RPMI8226 (cell line): ENCODE results near the gene MRPS18B.

ENCODE experiments used
- DNase-seq: peaks from one replicate; pipeline ENCODE4 v3.0.0-alpha.2; 2015

MRPS18B gene

DNA sequence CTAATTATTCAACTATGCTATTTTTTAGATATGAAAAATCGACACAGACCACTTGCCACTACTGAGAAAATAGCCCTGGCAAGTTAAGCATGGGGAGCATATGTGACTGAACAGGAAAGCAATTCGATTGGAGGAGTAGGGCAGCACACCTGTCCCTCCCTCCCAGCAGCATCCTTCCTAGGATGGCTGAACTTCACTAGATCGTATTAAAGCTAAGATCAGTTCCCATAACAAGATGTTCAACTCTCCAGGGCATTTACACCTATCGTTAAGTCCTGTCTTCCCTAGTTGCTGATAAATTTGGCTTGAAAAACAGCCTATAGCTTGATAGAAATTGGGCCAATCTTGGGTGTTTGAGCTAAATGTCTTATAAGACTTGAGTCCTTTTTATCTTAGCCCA is 7.6 kb upstream of the MRPS18B start:
- no peak for DNase-seq

DNA sequence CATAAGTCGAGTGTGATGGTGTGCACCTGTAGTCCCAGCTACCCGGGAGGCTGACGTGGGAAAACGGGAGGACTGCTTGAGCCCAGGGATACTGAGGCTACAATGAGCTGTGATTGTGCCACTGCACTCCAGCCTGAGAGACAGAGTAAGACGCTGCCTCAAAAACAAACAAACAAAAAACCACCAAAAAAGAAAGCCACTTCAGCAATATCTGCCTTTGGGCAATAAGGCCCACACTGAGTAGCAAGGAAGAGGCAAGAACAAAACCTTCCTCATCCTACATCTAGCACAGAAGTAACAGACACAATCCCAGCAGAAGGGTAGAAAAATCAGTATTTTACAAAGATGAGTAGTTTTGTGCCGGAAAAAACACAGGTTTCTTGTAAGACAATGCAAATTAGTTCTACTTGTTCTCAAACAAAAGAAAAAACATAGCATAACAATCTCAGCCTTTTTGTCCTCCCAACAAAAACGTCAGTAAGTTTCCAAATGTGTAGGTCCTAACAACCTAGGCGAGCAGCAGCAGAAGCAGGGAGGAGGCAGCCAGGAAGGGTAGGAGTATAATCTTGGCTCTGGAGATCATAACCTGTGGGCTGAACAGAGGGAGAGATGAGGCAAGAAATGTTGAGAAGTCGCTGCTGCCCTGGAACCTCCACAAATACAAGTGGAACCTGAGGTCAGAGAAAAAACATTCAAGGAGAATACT is 6.3 kb upstream of the MRPS18B start:
- no peak for DNase-seq

DNA sequence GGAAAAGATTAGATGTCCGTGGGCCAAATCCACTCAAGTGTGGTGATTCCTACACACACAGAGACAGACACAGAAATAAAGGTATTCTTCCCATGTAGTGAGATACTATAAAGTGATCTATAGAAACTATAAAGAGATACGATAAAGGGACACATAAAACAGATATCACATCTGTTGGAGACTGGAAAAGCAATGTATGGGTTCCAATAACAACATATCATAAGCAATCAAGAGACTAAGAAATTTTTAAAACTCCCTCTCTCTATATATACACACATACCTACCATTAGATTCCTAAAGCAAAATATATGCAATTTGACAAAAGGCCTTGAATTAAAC is 5.8 kb upstream of the MRPS18B start:
- no peak for DNase-seq

DNA sequence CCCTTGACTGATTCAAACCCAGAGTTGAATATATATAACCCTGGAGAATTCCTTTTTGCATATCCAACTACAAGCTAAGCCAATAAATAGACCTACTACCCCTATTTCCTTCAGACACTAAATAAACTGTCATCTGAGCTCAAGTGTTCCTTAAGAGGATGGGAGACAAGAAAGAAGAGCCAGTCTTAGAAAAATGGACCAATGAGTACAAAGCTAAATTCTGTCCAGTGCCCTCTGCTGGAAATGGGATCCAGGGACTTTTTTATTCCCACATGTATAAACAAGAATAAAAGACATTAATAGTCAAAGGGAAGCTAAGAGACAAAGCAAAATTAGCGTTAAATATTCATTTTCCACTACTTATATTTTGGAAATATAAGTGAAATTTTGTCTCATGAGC is 5.4 kb upstream of the MRPS18B start:
- DNase-seq = no peak

DNA sequence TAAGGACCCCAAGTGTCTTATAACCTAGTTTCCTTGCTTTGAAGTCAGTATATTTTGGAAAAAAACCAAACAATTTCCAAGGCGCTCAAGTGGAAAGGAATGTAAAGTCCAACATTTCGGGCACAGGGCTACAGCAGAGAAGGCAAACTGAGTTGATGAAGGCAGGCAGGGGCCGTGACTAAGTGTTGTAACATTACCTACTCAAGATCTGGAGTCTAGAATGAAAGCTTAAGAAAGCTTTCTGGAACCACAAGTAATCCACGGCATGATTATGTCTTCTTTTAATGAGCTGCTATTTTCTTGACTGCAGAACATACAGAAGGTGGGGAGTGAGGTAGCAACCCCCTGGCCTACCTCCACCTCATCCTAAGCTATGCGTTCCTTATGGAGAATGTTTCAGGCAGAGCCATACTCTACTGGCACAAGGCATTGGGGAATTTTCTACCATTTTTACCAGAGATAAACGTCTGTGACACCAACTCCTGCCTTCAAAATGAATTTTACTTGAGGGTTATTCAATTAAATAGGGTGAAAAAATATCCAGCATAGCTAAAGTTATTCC is 4.9 kb upstream of the MRPS18B start:
- DNase-seq = no peak

DNA sequence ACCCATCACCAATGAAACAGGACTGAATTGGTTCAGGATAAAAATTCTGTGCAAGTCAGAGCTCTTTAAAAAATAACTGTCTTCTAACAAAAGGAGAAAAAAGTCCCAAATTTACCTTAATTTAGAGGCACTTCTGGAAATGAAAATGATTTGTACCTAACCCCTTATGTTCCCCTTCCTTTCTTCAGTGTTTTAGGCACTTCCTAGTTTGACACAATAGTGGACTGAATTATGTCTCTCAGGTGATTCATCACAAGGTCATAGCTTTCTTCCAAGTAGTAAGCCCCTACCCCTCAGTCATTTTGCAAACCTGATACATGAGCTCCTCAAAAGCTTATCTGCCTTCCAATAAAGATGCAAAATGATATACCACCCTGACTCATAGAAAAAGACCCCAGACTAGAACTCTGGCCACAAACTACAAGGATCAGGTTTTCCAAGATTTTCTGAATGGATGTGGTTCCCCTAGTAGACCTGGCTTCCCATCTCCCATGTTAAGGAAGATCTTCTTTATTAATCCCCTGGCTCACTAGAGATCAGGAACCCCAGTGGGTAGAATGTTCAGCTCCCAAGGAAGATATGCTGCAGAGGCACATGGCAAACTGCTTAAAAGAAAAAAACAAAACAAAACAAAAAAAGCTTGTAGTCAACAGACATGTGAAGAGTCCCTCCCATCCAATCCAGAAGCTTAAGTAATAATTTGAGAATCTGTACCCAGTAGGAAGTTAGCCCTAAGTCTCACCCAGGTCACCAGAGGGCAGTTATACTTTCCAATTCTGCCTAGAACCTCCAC is 4.2 kb upstream of the MRPS18B start:
- DNase-seq = no peak

DNA sequence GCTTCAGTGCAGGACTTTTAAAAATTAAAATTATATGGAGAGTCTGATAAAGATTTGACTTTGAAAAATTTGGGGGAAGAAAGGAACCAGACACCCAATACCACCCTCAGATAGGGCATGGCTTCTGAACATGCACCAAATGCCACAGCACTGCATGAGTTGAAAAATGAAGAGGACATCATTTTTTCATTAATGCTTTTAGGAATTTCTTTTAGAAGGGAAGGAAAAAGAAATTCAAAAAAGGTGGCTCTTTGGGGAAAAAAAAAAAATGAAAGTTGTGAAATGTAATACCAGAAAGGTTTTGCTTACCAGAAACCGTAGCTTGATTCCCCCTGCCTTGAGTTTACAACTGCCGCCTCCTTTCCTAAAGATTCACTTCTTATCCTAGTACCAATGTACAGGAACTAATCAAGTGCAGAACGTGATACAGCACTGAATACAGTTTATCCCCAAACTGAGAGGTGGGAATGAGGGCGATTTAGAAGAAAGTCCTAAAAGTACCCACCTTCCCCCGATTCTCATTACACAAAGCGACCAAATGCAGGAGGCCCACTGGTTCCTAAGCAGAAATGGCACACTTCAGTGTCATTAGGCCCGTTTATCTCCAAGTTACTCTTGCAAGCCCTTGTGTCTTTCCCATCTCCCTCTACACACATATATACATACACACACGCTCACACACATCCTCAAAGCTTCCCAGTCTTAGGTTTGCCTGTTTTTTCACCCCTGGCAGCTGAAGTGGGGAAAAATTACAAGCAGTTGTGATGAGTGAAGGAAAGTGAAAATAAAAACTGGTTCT is 3.4 kb upstream of the MRPS18B start:
- no peak for DNase-seq

DNA sequence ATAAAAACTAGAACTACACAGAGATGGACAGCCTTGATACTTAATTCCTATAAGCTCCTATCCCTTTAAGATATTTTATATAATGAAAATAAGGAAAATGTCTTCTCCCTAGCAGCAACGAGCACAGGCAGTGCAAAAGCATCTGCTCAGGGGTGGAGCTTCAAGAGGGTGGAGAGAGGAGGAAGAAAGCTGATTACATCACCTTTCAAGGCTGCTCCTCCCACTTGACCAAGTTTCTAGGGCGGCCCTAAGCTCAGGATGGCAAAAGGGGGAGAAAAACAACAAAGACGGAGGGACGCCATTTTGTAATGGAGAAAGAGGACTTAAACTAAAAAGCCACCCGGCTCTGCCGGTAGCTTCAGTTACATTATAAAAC is 2.8 kb upstream of the MRPS18B start:
- DNase-seq = peak; percentile 98

DNA sequence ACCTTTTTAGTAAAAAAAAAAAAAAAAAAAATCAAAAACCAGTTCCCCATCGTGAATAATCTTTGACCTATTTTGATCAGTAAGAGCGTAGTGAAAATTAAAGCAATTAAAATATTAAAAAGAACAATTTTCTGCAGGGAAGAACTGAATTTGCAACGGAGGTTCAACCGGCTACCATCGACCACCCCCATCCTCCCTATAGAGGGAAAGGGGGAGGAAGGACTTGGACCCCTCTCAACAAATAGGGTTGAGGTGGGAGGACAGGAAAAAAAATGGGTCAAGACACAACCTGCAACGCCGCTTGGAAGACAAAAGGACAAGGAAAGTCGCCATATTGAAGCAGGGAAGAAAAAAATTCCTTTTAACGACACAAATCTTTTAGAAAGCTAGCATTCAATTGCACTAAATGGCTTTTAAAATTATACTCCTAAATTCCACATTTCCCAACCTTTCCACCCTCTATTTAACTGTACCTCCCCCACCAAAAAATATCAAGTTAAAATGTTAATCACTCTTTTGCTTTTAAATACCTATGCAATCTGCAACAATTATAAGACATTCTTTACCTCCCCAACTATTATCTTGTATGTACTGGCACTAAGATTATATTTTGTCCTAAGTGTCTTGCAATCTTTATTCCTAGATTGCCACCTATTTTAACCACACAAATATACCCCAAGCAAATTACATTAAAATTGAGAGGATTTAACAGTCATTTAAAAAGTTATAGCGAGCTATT is 2.3 kb upstream of the MRPS18B start:
- DNase-seq = peak; percentile 60

DNA sequence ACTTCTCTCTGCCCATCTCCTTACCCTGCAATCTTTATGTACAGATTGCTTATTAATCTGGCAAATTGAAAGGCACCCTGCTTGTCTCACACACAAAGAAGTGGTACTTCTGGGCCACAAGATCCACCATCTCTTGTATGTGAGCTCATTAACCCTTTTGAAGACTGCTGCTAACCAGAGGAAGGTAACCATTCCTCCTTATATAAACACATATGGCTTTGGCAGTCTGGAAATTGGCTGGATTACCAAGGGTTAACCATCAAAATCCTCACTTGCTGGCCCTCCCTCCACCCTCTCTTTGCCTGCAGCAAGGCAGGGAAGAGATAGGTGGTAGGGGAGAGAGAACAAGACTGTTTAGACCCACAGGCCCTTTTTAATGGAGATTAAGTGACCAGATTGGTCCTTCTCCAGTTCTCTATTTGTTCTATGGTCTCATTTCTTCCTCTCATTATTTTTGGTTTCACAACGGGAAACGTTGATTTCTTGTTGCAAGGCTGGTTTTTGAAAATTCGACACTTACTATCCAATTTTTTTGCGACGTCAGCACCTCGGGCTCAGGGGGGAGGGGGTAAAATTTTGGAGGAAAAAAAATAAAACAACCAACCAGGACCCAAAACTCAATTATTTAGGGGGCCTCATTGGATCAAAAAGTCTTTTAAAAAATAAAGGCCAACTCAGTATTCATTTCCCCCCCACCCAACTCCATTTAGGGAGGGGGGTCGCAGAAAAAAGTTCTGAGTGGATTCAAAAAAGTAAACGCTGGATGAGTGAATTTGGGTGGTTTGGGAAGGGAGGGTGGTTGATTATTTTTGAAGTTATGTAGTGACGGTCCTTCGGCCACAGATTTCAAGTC is 1.5 kb upstream of the MRPS18B start:
- DNase-seq = peak; percentile 47

DNA sequence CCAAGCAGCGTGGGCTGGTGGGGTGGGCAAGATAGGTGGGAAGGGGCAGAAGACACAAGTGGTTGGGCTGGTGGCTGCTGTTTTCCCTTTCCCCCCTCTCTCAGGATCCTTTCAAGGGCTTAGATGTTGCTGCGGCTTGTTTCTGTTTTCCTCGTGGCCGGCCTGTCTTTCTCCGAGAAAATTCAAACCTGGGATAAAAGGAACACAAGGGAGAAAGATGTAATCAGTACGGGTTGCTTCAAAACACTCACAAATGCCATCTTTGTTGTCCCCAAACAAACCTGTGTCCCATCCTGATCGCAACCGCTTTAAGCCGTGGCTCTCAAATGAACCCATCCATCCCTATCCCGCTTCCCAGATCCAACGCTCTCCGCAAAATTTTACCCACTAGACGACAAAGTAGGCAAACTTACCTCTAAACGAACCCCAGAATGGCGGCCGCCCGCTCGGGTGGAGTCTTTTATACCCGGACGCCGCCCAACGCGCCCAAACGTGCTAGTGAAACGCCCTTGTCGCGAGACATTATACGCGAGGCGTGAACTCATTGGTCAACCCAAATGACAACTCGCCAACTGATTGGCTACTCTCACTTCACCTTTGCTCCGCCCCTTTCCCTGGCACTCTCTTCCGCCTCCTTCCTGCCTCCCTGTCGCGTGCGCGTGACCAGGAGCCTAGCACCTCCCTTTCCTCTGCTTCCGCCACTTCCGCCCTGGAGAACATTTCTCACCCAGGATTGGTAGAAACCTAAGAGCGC is 652 bp upstream of the MRPS18B start, which contains the start of gene PPP1R10:
Gene PPP1R10, minus strand, starts transcription at position 433 of the 754 bp plus-strand sequence. CDS start 7,299 bp downstream, outside the sequence.
- DNase-seq = peak; percentile 100

DNA sequence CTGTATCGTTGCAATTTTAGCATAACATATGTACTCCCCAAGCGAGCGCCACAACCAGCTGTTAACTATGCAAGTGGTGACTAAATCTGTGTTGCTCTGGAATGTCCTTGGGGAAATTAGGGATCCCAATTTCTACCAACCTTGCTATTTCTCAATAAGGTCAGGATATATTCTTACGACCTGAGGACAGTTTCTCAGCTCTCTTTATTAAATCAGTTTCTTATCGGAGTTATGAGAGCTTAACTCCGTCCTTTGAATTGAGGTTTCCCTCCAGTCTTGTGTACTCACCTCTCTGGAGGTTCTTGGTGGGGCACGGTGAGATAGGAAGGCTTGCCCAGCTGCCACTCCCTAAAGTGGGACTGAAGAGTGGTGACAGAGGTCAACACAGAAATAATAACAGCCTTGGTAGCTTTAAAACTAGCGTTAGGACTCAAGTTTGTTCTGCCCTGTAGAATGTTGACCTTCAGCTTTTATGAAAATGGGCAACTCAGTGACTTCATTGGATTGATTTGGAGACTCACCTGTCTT is 694 bp downstream of the MRPS18B start:
- peak; percentile 20 for DNase-seq

DNA sequence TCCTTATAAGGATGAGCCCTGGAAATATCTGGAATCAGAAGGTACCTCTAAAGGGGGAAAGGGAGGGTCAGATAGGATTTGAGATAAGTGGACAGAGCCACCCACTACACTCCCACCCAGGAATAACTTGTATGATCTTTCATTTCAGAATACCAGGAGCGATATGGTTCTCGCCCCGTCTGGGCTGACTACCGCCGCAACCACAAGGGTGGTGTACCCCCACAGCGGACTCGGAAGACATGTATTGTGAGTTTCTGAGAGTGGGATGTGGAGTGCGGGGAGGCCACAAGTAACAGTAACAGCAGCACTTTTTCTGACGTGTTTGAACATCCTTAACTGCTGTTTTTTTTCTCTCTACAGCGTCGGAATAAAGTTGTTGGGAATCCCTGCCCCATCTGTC is 1.9 kb downstream of the MRPS18B start:
- no peak for DNase-seq

DNA sequence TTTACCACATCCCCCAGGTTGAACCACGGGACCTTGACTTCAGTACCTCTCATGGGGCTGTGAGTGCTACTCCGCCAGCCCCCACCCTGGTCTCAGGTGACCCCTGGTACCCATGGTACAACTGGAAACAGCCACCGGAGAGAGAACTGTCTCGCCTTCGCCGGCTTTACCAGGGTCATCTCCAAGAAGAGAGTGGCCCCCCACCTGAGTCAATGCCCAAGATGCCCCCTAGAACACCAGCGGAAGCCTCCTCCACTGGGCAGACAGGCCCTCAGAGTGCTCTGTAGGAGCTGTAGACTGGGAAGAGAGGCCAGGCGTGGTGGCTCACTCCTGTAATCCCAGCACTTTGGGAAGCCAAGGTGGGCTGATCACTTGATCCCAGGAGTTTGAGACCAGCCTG is 7.9 kb downstream of the MRPS18B start:
- DNase-seq = no peak

DNA sequence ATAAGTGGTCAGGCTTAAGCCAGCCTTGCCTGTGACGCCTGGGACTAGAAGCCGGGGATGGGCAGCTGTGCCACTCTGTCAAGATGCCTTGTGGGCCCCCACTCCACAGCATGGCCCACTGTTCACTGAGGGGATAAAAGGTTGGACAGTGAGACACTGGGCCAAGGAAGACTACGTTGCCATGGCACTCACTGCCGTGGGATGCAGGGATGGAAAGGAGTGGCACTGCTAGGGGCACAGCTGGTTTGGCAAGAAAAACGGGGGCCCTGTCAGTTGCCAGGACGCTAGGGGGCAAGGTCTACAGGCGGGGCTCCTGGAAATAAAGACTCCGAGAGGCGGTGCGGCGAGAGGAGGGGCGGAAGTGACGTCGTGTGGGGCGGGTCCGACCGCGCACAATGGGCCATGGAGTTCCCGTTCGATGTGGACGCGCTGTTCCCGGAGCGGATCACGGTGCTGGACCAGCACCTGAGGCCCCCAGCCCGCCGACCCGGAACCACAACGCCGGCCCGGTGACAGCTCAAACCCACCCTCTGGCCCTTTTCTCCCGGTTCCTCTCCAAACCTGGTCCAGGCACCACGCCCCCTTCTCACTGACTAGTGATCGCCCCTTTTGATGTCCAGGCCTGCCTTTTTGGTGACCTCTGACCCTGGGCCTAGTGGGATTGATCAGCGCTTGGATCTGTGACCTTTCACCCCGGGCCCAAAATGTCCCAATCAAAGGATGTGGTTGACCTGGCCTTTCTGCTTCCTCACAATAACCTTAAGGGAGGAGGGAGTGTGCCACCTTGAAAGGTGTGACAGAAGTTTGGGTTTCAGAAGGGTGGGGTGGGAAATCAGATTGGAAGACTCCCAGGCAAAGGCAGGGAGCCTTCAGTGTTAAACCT is 9.1 kb downstream of the MRPS18B start, which contains the start of gene ATAT1:
Gene ATAT1, plus strand, starts transcription at position 391 of the 883 bp plus-strand sequence.
- peak; percentile 89 for DNase-seq

DNA sequence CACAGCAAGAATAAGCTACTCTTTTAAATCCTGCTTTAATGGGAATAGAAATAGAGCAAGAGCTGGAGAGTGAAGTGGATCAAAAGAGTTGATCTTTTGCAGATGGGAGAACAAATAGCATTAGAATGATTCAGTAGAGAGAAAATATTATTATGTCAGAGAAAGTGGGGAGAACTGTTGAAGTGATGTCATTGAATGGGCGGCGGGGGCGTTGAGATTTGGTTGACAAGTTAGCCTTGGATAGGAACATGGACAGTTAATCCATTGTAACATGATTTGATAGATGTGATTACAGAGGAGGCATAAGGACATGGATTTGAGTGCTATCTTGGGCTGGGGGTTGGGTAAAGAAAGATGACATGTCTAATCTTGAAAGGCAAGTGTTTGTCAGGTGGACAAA is 18.2 kb downstream of the MRPS18B start:
- DNase-seq = no peak

DNA sequence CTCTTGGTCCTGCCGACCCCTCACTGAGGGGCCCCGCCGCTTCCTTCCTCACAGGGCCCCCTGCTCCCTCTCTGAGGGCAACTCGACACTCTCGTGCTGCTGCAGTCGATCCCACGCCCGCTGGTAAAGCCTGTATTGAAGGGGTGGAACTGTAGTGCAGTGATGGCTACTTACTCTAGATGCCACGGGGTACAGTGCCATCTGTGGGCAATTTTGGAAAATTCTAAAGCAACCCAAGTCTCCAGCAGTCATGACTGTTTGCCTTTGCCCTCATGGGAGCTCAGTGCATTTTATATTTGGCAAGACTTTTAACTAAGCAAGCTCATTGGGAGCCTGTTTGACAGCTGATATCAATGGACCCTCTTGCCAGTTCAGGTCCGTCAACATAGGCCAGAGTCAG is 22.8 kb downstream of the MRPS18B start:
- no peak for DNase-seq

DNA sequence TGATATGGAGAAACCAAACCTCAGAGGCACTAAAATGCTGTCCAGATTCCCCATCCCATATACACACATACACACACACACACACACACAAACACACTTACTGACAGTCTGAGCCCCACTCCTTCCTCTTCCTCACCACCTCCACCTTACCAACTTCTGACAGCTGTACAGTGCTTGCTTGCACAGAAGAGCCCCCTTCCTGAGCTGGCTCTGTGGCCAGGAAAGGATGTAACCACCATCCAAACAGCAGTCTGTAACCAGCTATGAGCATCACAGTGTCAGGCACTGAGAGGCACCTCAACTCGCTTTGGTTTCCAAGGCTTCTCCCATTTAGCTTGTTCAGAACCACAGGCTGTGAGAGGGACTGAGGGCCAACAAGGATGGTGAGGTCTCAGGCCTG is 23.4 kb downstream of the MRPS18B start:
- no peak for DNase-seq

DNA sequence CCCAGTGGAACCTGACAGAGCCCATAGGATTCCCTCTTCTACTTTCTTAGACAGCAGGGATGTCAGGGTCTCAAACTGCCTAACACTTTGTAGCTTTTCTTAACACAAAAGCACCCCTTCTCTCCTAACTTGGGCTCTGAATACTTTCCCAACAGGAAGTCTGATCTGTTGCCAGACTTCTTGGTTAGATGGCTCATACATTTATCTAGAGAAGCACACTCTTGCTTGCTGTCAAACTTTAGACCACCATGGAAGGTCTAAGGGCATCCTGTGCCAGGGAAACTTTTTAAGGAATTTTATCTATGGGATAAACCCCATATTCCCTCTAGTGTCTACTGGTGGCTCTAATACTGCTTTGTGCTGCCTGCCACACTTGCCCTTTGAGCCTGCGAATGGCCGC is 26.0 kb downstream of the MRPS18B start:
- no peak for DNase-seq

DNA sequence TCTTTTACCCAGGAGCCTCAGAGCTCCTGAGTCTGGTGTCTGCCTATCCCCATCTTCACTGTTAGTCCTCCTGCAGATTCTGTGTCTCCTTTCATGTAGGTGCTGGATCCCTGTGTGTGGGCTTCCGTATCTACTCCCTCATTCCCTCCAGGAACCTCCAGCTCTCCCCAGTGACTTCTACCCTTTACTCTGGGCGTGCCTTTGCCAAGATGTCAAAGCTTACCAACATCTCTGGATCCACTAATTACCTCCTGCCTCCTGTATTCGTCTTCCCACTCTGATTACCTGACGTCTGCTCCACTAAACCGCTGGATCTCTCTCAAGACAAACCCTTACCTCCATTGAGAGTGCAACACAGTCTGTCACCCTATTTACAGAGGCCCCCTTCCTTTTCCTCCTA is 27.1 kb downstream of the MRPS18B start:
- no peak for DNase-seq
